GM12873 (cell line): ENCODE data around the gene THOC1.

Experiments used
- TF ChIP-seq, protein P1 (sequence below): IDR thresholded peaks from 2 replicates; pipeline ENCODE4 v1.5.1; 2012; ENCODE audit warnings: low read depth, mild to moderate bottlenecking, moderate library complexity, low read length, control low read depth; ENCODE audit not compliant: insufficient read depth; ENCODE audit errors: missing control alignments

The THOC1 gene

DNA sequence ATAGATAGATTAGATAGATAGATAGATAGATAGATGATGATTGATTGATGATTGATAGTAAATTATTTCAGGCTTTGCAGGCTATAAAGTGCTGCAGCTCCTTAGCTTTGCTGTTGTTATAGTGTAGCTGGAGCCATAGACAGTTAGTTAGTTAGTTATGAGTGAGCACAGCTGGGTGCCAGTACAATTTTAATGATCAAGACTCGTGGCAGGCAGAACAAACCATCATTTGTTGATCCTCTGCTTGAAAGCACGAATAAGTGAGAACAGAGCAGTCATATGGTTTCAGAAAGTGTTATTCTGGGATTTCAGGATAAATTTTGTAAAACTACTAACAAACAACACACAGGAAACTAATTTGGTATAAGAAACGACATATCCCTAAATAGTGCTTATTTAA lies 53.9 kb downstream of the THOC1 start:
- TF ChIP-seq, protein P1, sequence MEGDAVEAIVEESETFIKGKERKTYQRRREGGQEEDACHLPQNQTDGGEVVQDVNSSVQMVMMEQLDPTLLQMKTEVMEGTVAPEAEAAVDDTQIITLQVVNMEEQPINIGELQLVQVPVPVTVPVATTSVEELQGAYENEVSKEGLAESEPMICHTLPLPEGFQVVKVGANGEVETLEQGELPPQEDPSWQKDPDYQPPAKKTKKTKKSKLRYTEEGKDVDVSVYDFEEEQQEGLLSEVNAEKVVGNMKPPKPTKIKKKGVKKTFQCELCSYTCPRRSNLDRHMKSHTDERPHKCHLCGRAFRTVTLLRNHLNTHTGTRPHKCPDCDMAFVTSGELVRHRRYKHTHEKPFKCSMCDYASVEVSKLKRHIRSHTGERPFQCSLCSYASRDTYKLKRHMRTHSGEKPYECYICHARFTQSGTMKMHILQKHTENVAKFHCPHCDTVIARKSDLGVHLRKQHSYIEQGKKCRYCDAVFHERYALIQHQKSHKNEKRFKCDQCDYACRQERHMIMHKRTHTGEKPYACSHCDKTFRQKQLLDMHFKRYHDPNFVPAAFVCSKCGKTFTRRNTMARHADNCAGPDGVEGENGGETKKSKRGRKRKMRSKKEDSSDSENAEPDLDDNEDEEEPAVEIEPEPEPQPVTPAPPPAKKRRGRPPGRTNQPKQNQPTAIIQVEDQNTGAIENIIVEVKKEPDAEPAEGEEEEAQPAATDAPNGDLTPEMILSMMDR, result no peak

DNA sequence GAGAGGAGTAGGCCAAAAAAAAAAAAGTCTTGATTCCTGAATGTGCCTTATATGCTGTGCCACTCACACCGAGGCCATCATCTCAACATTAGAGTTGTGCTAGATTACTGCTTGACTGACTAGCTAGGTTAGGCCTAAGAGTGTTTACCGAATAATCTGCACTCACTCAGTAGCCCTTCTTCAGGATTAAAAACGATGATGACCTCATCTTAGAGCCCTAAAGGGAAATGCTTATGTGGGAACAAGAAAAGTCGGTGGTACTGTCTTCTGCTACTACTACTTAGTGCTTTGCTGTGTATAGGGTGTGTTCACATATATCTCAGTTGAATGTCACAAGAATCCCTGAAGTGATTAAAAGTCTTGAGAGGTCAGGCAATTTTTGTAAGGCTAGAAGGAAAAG lies 54.3 kb downstream of the THOC1 start:
- TF ChIP-seq, protein P1, result no peak

DNA sequence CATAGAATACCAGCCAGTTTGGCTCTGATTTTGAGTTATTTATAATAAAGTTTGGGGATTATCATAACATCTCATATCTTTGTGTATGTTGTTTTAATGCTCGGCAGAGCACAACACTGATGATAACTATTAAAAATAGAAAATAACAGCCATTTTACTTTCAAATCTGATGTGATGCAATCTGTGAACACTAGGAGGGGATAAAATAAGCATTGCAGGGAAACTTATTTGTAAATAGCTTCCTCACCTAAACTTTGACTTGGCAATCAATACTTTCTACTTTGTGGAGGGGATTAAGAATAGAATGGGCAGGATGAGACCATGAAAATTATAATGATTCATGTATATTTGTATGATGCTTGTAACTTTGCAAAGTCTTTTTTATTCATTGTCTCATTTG lies 55.1 kb downstream of the THOC1 start:
- TF ChIP-seq, protein P1, result no peak

DNA sequence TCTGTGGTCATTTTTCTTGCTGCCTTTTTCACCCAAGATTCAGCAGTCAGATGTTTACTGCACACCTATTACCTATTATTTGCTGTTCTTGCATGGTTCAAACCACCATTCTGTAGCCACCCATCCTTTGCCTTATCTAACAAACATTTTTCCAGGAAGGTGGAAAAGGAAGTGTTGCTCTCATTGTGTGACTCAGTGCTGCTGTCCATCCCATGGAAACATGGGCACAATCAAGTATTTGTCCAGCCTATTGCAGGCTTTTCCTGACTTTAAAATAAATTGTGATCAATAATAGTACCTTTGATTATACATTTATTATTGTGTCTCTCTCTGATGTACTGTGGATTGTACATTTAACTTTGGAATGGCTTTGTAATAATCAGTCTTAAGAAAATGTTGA lies 56.3 kb downstream of the THOC1 start:
- TF ChIP-seq, protein P1, result no peak

DNA sequence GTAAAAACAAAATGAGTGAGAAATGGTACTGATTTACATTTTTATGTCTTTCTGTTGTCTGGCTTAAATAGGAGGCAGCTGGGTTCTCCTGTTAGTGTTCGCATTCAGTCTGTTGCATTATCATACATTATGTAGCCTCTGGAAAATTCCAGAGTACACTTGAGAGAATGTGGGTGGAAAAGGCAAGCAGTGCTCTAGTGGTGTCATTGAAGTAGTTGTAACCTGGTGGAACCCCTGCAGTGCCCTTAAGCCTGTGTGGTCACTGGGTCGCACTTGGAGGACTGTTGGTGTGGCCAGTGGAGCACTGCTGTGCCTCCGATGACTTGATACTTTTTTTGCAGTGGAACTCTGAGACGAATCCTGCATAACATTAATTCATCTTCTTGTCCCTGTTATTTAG lies 57.1 kb downstream of the THOC1 start:
- TF ChIP-seq, protein P1, result no peak

DNA sequence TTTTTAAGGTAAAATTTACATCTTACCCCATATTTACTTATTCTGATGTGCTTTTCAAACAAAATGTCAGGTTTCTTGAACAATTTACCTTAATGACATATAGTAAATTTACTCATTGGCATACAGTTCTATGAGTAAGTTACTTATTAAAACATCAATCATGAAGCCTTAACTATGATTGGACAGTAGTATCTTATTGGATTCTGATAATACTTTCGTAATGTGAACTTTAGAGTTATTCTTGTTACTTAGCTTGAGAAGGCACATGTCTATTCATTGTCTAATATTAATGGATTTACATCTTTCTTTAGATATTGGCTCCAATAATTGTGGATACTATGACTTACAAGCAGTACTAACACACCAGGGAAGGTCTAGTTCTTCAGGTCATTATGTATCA lies 57.8 kb downstream of the THOC1 start:
- TF ChIP-seq, protein P1, result no peak

DNA sequence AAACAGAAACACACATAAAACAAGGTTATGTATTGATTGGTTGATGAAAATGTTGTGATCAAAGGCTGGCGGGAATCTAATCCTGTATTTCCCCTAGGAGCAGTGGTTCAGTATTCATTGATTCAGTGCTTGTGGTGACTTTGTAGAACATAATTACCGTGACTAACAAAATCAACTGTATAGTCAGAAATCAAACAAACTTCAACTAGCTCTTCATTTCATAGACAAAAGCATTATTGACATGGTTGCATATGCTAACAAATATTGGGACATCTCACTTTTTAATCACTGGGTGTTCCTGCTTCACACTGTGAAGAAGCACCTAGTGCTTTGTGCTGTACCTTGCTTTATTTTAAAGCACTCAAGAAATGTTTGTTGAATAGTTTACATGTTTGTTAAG lies 68.1 kb downstream of the THOC1 start:
- TF ChIP-seq, protein P1, result no peak
